Naive B cell (primary cell): Measurements from ENCODE around the gene GYS2. TPM values are rescaled to one million over a fixed set of nuclear protein-coding genes. Genes with fewer than 3 reads are reported as not detected.
"Not testable (repeated sequence)": the region's sequence is repeated elsewhere in the genome, so short reads cannot be mapped to it uniquely, and the experiment has no call there.

ENCODE experiments used
- ATAC-seq, 2 donors: fragments of 150-1000 bp; cut with Tn5 transposase; 2 replicates each; pipeline ENCODE4 v1.10.0; 2021; ENCODE audit warnings: low read depth in 2 of 2, mild to moderate bottlenecking in 2 of 2, moderate library complexity in 2 of 2
- DNase-seq: peaks from one replicate; pipeline ENCODE4 v3.0.0; 2022
- H3K27ac Mint-ChIP-seq, 6 donors: one replicate each; pipeline ENCODE4 v1.8.0; 2020 to 2022; ENCODE audit warnings: mild to moderate bottlenecking in 6 of 6, mixed read lengths in 6 of 6, moderate library complexity in 5 of 6, inconsistent platforms in 2 of 6
- H3K27me3 Mint-ChIP-seq, 3 donors: one replicate each; pipeline ENCODE4 v1.8.0; 2021 to 2022; ENCODE audit warnings: mixed read lengths in 3 of 3, mild to moderate bottlenecking in 1 of 3
- H3K36me3 Mint-ChIP-seq, 2 donors: one replicate each; pipeline ENCODE4 v1.8.0; 2020 to 2022; ENCODE audit warnings: mixed read lengths in 2 of 2, inconsistent platforms in 1 of 2, mild to moderate bottlenecking in 1 of 2
- H3K4me1 Mint-ChIP-seq, 3 donors: one replicate each; pipeline ENCODE4 v1.8.0; 2020 to 2022; ENCODE audit warnings: mixed read lengths in 3 of 3, inconsistent platforms in 1 of 3, mild to moderate bottlenecking in 1 of 3, moderate library complexity in 1 of 3
- H3K4me3 Mint-ChIP-seq, 8 donors: one replicate each; pipeline ENCODE4 v1.8.0; 2020 to 2022; ENCODE audit warnings: mild to moderate bottlenecking in 8 of 8, mixed read lengths in 8 of 8, moderate library complexity in 8 of 8, inconsistent platforms in 2 of 8
- H3K9me3 Mint-ChIP-seq, 7 donors: one replicate each; pipeline ENCODE4 v1.8.0; 2020 to 2022; ENCODE audit warnings: mixed read lengths in 7 of 7, mild to moderate bottlenecking in 5 of 7, inconsistent platforms in 2 of 7, moderate library complexity in 1 of 7
- polyA plus RNA-seq, 6 donors: library from polyadenylated mRNA; unstranded; fragments of 300-500 nt; fragmentation: Illumina TruSeq; gene quantifications; one replicate each; pipeline ENCODE4 v1.2.3, GENCODE V29; 2021; ENCODE audit warnings: low read depth in 6 of 6

GYS2 gene
- polyA plus RNA-seq, 6 donors from 2014 or later = not detected

DNA sequence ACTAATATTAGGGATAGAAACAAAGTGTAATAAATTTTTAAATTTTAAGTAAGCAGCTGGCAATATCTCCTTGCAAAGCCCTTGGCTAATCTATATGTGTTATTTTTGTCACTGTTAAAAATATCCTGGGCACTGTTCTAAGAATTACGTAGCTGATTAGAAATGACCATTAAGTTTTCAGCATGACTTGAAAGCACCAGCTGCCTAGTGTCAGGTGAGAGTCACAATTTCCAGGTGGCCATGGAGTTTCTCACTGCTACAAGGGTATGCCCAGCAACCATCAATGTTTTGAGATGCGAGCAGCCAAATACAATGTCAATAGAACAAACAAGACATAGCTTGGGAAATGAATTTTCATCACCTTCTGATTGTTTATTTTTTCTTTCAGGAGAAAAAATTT, 23.3 kb upstream of the GYS2 start:
- no peaks in the 10 kb centered on the region for H3K36me3 Mint-ChIP-seq
- H3K4me3 Mint-ChIP-seq = no peak overlapping the region
- H3K27ac Mint-ChIP-seq = no peak overlapping the region
- H3K4me1 Mint-ChIP-seq = no peaks in the 10 kb centered on the region
- H3K27me3 Mint-ChIP-seq = no peaks in the 10 kb centered on the region
- H3K9me3 Mint-ChIP-seq = peaks cover 0 to 1% (median 0%) of the 10 kb centered on the region in 7 donors
- ATAC-seq (no peak), DNase-seq (no peak)

DNA sequence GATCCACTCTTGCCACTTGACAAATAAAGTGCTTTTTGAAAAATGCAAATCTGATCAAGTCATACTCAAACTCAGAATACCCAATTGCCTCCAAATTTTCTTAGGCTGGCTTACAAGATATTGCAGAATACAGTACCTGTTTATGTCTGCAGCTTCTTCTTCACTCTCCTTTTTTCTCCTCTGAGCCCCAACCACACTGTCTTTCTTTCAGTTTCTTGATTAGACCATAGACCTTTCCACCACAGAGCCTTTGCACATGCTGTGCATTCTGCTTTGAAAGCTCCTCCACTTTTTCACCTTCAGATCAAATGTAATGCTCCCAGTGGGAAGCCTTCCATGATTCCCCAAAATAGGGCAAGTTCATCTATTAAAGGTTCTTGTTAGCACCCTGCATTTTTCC, 13.9 kb upstream of the GYS2 start:
- no peak overlapping the region for H3K4me3 Mint-ChIP-seq
- ATAC-seq = no peak
- peaks cover 0 to 5% (median 0%) of the 10 kb centered on the region in 3 donors for H3K27me3 Mint-ChIP-seq
- H3K4me1 Mint-ChIP-seq = peaks cover 6 to 12% (median 8%) of the 10 kb centered on the region in 3 donors
- no peak overlapping the region for H3K27ac Mint-ChIP-seq
- DNase-seq = no peak
- H3K9me3 Mint-ChIP-seq = no peaks in the 10 kb centered on the region
- no peaks in the 10 kb centered on the region for H3K36me3 Mint-ChIP-seq

DNA sequence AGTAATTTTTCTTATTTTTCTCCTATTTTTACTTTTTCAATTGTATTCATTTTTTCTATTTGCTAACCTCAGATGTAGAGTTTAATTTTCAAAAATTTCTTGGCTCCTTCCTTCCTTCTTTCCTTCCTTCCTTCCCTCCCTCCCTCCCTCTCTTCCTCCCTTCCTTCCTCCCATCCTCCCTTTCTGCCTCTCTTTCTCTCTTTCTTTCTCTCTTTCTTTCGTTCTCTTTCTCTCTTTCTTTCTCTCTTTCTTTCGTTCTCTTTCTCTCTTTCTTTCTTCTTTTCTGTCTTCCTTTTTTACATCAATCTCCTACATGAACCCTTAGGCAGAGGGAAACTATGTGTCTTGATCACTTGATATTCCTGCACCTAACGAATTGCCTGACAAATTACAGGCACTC, 12.4 kb upstream of the GYS2 start:
- Mint-ChIP-seq H3K9me3 (no peaks in the 10 kb centered on the region), H3K4me1 (peaks cover 6 to 12% (median 8%) of the 10 kb centered on the region in 3 donors), H3K27me3 (peaks cover 0 to 5% (median 0%) of the 10 kb centered on the region in 3 donors), H3K27ac (peak overlapping the region in 1 of 6 donors; percentile 4), H3K4me3 (peak overlapping the region in 1 of 8 donors; percentile 10), H3K36me3 (no peaks in the 10 kb centered on the region)
- DNase-seq (no peak), ATAC-seq (no peak)

GRCh38 chr12:21615431-21615830, 10.8 kb upstream of the GYS2 start:
- Mint-ChIP-seq H3K36me3 (no peaks in the 10 kb centered on the region), H3K27me3 (peaks cover 0 to 5% (median 0%) of the 10 kb centered on the region in 3 donors), H3K27ac (peak overlapping the region in 3 of 6 donors; percentile 0 to 79 (median 2)), H3K4me1 (peaks cover 6 to 12% (median 8%) of the 10 kb centered on the region in 3 donors), H3K9me3 (no peaks in the 10 kb centered on the region), H3K4me3 (no peak overlapping the region)
- ATAC-seq (no peak), DNase-seq (no peak)

- Mint-ChIP-seq H3K9me3 (no peaks in the 10 kb centered on the region), H3K27me3 (peaks cover 0 to 5% (median 0%) of the 10 kb centered on the region in 3 donors), H3K4me1 (peaks cover 6 to 12% (median 8%) of the 10 kb centered on the region in 3 donors), H3K36me3 (no peaks in the 10 kb centered on the region), H3K4me3 (no peak overlapping the region), H3K27ac (peak overlapping the region in 1 of 6 donors; percentile 37)
- no peak for ATAC-seq
- no peak for DNase-seq
Measured at GRCh38 chr12:21614506-21614905, 9.9 kb upstream of the GYS2 start.

GRCh38 chr12:21613931-21614330, 9.3 kb upstream of the GYS2 start:
- Mint-ChIP-seq H3K9me3 (no peaks in the 10 kb centered on the region), H3K27ac (no peak overlapping the region), H3K4me1 (peaks cover 6 to 12% (median 8%) of the 10 kb centered on the region in 3 donors), H3K27me3 (peaks cover 0 to 5% (median 0%) of the 10 kb centered on the region in 3 donors), H3K36me3 (no peaks in the 10 kb centered on the region), H3K4me3 (no peak overlapping the region)
- DNase-seq (no peak), ATAC-seq (no peak)

DNA sequence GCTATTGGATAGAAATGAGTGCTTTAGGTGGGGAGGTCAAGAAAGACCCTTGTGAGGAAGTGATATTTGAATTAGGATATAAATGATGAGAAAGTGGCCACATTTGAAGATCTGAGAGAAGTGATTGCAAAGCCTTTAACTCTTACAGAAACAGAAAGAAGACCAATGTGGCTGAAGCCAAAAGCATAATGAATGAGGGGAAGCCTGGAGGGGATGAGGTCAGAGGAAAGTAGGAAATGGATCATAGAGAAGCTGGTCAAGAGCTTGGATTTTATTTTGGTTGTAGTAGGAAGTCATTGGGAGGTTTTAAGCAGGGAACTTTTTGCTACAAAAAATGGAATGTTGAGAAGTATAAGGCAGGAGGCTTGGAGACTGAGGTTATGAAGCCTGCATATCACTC, 3.5 kb upstream of the GYS2 start:
- H3K27me3 Mint-ChIP-seq = peaks cover 0 to 5% (median 4%) of the 10 kb centered on the region in 3 donors
- H3K9me3 Mint-ChIP-seq = no peaks in the 10 kb centered on the region
- H3K4me3 Mint-ChIP-seq = no peak overlapping the region
- H3K27ac Mint-ChIP-seq = no peak overlapping the region
- ATAC-seq (no peak), DNase-seq (no peak)
- H3K36me3 Mint-ChIP-seq = no peaks in the 10 kb centered on the region
- H3K4me1 Mint-ChIP-seq = no peaks in the 10 kb centered on the region

DNA sequence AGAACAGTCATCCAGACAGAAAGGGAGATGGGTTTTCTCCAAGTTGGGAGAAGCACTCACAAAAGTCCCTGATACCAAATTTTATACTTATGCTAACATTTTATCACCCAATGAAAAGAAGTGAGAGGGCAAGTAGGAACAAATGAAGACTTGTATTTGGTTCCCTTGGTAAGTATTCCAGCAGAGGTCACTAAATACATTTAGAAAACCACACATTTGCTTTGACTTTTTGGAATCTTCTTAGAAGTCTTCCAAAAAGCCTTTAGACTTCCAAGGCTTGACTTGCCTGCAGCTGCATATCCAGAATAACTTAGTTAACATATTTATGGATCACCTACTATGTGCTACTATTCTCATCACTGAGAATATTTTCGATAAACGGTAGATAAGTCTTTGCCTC, 3.1 kb upstream of the GYS2 start:
- H3K27me3 Mint-ChIP-seq = peaks cover 0 to 5% (median 4%) of the 10 kb centered on the region in 3 donors
- H3K4me1 Mint-ChIP-seq = no peaks in the 10 kb centered on the region
- no peaks in the 10 kb centered on the region for H3K36me3 Mint-ChIP-seq
- no peak for DNase-seq
- no peak overlapping the region for H3K4me3 Mint-ChIP-seq
- H3K27ac Mint-ChIP-seq = no peak overlapping the region
- no peak for ATAC-seq
- H3K9me3 Mint-ChIP-seq = no peaks in the 10 kb centered on the region

DNA sequence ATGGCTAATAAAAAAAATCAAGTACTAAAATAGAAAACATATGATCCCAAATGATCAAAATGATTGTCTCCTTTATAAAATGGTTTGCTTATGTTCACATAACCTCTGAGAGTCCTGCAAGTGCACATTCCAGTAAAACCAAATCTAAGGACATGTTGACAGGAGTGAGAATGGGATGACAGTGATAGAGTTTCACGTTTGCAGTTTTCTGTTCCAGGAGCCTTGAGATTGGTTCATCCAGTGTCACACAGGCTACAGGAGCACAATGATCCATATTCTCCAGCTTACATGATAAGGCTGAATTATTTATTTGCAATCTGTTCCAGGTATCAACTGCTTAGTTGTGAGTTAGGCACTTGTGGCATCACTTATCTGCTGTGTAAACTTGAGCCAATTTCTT, 1.5 kb upstream of the GYS2 start:
- no peaks in the 10 kb centered on the region for H3K36me3 Mint-ChIP-seq
- DNase-seq (no peak), ATAC-seq (no peak)
- H3K9me3 Mint-ChIP-seq = no peaks in the 10 kb centered on the region
- no peak overlapping the region for H3K4me3 Mint-ChIP-seq
- H3K27ac Mint-ChIP-seq = no peak overlapping the region
- H3K4me1 Mint-ChIP-seq = no peaks in the 10 kb centered on the region
- H3K27me3 Mint-ChIP-seq = peaks cover 4 to 5% (median 5%) of the 10 kb centered on the region in 3 donors

DNA sequence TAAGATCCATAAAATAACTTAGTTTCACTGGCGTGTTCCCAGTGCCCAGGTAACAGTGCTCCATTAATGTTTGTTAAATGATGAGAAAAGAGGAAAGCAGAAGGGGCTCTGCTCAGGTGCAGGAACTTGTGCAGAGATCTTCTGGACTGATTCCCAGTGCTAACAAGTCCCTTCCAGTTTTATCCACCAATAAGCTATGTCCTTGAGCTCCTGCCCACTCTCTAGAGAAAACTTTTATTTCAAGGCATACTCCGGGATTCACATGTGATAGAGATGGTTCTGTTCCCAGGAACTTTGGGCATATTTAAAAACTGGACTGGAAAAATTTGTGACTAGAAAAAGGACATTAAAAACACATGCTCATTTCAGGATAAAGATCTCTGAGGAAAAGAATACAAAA, 1.9 kb downstream of the GYS2 start:
- peaks cover 5 to 17% (median 13%) of the 10 kb centered on the region in 3 donors for H3K4me1 Mint-ChIP-seq
- ATAC-seq (no peak), DNase-seq (no peak)
- no peak overlapping the region for H3K27ac Mint-ChIP-seq
- no peaks in the 10 kb centered on the region for H3K36me3 Mint-ChIP-seq
- no peaks in the 10 kb centered on the region for H3K9me3 Mint-ChIP-seq
- no peak overlapping the region for H3K4me3 Mint-ChIP-seq
- peaks cover 4 to 8% (median 5%) of the 10 kb centered on the region in 3 donors for H3K27me3 Mint-ChIP-seq

DNA sequence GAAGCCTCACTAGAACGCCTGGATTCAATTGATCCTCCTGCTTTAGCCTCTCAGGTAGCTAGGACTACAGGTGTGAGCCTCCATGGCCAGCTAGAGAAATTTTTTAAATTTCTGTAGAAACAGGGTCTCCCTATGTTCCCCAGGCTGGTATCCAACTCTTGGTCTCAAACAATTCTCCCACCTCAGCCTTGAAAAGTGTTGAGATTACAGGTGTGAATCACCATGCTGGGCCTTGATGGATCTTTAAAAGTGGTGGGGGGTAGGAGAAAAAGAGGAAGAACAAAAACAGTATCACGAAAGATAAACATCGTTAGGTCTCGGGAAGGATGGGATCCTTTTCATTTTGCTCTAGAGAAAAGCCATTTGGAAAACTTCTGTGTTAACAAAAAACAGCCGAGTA, 4.5 kb downstream of the GYS2 start:
- ATAC-seq = no peak
- no peak overlapping the region for H3K4me3 Mint-ChIP-seq

DNA sequence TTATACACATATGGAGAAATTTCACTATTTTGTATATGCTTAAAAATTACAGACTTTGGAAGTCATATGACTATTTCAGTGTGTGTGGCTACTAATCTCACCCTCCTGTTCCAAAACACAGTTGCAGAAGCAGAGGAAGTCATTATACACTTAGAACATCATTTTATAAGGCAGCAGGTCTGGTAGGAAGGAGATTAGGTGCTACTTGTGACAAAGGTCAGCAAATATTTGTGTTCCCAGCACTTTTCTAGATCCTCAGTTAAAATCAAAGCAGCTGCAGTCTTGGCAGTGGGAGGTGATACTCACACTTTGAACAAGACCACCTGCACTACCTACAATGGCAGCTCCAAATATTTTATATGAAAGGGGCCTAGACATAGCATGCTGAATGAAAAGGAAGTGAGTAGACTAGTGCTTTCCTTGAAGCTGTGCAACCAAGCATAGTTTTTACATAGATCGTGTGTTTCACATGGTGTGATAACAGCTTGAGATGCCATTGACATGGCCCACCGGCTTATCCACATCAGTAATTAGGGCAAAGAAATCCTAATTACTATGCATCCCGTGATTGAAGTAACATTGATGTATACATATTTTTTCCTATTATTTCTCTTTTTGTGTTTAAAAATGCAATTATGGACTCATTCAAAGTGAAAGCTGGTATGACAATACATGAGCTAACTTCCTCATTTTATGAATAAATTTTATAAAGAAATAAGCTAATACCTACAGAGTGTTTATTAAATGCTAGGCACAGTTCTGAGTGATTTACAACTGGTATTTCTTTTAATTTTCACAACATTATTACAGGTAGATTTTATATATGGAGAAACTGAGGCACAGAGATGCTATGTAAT, 5.3 kb downstream of the GYS2 start:
- Mint-ChIP-seq H3K27me3 (peaks cover 0 to 8% (median 0%) of the 10 kb centered on the region in 3 donors), H3K4me1 (peaks cover 5 to 17% (median 13%) of the 10 kb centered on the region in 3 donors), H3K9me3 (no peaks in the 10 kb centered on the region), H3K36me3 (no peaks in the 10 kb centered on the region), H3K27ac (peak overlapping the region in 3 of 6 donors; percentile 10 to 59 (median 57)), H3K4me3 (peak overlapping the region in 7 of 8 donors; percentile 1 to 54 (median 17))
- ATAC-seq = peak; percentile 95 to 96
- DNase-seq = peak; percentile 26

More for the DNA sequence above, 4.5 kb downstream of the GYS2 start:
- H3K36me3 Mint-ChIP-seq = no peaks in the 10 kb centered on the region
- peaks cover 5 to 17% (median 13%) of the 10 kb centered on the region in 3 donors for H3K4me1 Mint-ChIP-seq
- no peaks in the 10 kb centered on the region for H3K9me3 Mint-ChIP-seq
- DNase-seq = no peak
- H3K27me3 Mint-ChIP-seq = peaks cover 0 to 8% (median 0%) of the 10 kb centered on the region in 3 donors
- H3K27ac Mint-ChIP-seq = peak overlapping the region in 1 of 6 donors; percentile 8

DNA sequence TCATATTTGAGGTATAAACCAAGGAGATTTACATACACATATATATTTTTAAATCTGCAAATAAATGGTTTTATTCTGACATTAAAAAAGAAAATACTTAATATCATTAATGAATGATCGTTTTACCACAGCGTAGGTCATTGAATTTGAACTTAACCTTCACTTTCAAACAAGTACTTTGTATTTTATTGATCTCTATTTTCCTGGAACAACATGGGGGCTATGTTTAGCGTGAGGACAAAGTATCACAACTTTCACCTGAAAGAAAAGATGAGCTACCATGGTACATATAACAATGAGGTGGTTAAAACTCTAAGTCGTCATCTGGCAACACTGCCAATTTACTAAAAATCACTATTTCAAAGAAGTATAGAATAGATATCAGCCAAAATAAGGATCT, 6.0 kb downstream of the GYS2 start:
- H3K9me3 Mint-ChIP-seq = no peaks in the 10 kb centered on the region
- ATAC-seq = no peak
- no peak for DNase-seq
- H3K27ac Mint-ChIP-seq = peak overlapping the region in 1 of 6 donors; percentile 57
- no peaks in the 10 kb centered on the region for H3K36me3 Mint-ChIP-seq
- H3K4me3 Mint-ChIP-seq = peak overlapping the region in 1 of 8 donors; percentile 27
- peaks cover 0 to 8% (median 0%) of the 10 kb centered on the region in 3 donors for H3K27me3 Mint-ChIP-seq
- peaks cover 5 to 17% (median 13%) of the 10 kb centered on the region in 3 donors for H3K4me1 Mint-ChIP-seq

- ATAC-seq, DNase-seq, H3K4me3 Mint-ChIP-seq: not testable (repeated sequence)
- Mint-ChIP-seq H3K4me1 (peaks cover 5 to 15% (median 13%) of the 10 kb centered on the region in 3 donors), H3K27ac (peak overlapping the region in 1 of 6 donors; percentile 58), H3K9me3 (peaks cover 7 to 22% (median 16%) of the 10 kb centered on the region in 7 donors), H3K36me3 (peaks cover 12 to 18% of the 10 kb centered on the region in 2 donors), H3K27me3 (peaks cover 0 to 15% (median 6%) of the 10 kb centered on the region in 3 donors)
Measured at GRCh38 chr12:21595356-21595755, 9.3 kb downstream of the GYS2 start.
